Glutamatergic neuron (in vitro differentiated cells): Measurements from ENCODE around the gene ARHGAP42. TPM values are rescaled to one million over a fixed set of nuclear protein-coding genes. Genes with fewer than 3 reads are reported as not detected.

Experiments used
- DNase-seq: peaks from one replicate; pipeline ENCODE4 v3.0.0; 2022
- H3K27ac Mint-ChIP-seq: one replicate; pipeline ENCODE4 v1.8.0; 2020; ENCODE audit warnings: mild to moderate bottlenecking, mixed read lengths, inconsistent platforms; ENCODE audit not compliant: unreplicated experiment
- H3K27me3 Mint-ChIP-seq: one replicate; pipeline ENCODE4 v1.8.0; 2020; ENCODE audit warnings: mild to moderate bottlenecking, moderate library complexity, mixed read lengths, inconsistent platforms; ENCODE audit not compliant: unreplicated experiment
- H3K36me3 Mint-ChIP-seq: one replicate; pipeline ENCODE4 v1.8.0; 2020; ENCODE audit warnings: mild to moderate bottlenecking, mixed read lengths, inconsistent platforms; ENCODE audit not compliant: unreplicated experiment
- H3K4me1 Mint-ChIP-seq: one replicate; pipeline ENCODE4 v1.8.0; 2020; ENCODE audit warnings: mild to moderate bottlenecking, low read depth, mixed read lengths, inconsistent platforms; ENCODE audit not compliant: unreplicated experiment
- H3K4me3 Mint-ChIP-seq: one replicate; pipeline ENCODE4 v1.8.0; 2020; ENCODE audit warnings: mild to moderate bottlenecking, mixed read lengths, inconsistent platforms; ENCODE audit not compliant: unreplicated experiment
- H3K9me3 Mint-ChIP-seq: one replicate; pipeline ENCODE4 v1.8.0; 2020; ENCODE audit warnings: mild to moderate bottlenecking, moderate library complexity, mixed read lengths, inconsistent platforms; ENCODE audit not compliant: unreplicated experiment
- total RNA-seq: library from RNA; stranded (reverse); fragmentation: NEBNext Ultra II Directional; extraction: Animal tissue kit (Norgen Biotek cat#: 25700); gene quantifications from one replicate; pipeline ENCODE4 v1.2.1, GENCODE V29; 2021; ENCODE audit not compliant: unreplicated experiment
- TF ChIP-seq, protein P1 (sequence below): fragments of 200-600 bp; sonication (generic); IDR thresholded peaks from one replicate; pipeline ENCODE4 v1.5.0; 2021; ENCODE audit not compliant: partially characterized antibody, unreplicated experiment

The ARHGAP42 gene
- total RNA-seq, 1 donor from 2014 or later = 21.4 TPM

DNA sequence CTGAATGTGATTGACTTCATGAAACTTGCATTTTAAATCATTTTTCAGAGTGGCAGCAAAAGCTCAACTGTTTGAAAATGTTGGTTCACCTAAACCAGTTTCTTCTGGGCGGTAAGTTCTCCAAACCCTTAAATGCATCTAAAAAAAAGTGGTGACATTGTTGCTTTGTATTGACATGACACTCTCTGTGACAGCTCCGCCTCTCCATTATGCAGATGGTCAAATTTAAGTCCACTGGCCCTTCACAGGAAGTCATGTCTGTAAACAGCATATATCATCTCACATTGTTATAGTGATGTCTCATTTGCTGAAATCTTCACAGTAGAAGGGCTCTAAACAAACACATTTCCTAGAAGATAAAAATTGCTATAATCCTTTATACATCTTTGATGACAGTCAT is 291.9 kb downstream of the ARHGAP42 start:
- no peaks in the 10 kb centered on the region for H3K36me3 Mint-ChIP-seq
- TF ChIP-seq, protein P1, sequence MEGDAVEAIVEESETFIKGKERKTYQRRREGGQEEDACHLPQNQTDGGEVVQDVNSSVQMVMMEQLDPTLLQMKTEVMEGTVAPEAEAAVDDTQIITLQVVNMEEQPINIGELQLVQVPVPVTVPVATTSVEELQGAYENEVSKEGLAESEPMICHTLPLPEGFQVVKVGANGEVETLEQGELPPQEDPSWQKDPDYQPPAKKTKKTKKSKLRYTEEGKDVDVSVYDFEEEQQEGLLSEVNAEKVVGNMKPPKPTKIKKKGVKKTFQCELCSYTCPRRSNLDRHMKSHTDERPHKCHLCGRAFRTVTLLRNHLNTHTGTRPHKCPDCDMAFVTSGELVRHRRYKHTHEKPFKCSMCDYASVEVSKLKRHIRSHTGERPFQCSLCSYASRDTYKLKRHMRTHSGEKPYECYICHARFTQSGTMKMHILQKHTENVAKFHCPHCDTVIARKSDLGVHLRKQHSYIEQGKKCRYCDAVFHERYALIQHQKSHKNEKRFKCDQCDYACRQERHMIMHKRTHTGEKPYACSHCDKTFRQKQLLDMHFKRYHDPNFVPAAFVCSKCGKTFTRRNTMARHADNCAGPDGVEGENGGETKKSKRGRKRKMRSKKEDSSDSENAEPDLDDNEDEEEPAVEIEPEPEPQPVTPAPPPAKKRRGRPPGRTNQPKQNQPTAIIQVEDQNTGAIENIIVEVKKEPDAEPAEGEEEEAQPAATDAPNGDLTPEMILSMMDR = no peak
- H3K4me1 Mint-ChIP-seq = no peaks in the 10 kb centered on the region
- no peaks in the 10 kb centered on the region for H3K9me3 Mint-ChIP-seq
- H3K4me3 Mint-ChIP-seq = no peak overlapping the region
- no peak for DNase-seq
- no peak overlapping the region for H3K27ac Mint-ChIP-seq
- H3K27me3 Mint-ChIP-seq = no peaks in the 10 kb centered on the region

DNA sequence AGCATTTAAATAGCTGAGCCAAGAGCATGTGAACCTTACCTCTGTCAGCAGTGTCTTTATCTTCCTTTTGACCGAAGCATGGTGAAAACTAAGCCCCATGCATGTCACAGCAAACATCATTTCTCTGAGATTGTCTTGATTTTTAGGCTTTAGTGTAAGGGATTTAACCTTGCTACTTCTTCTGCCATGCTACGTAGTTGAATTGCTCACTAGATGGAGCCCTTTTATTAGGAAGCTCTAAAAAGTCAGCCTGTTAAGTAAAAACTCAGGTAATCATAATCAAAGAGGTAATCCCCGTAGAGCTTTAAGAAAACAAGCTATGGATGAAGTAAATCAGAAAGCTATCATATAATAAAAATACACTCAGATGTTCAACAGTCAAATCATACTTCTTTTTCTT is 293.1 kb downstream of the ARHGAP42 start:
- Mint-ChIP-seq H3K9me3 (no peaks in the 10 kb centered on the region), H3K4me3 (no peak overlapping the region), H3K27me3 (no peaks in the 10 kb centered on the region), H3K27ac (no peak overlapping the region), H3K36me3 (no peaks in the 10 kb centered on the region), H3K4me1 (no peaks in the 10 kb centered on the region)
- DNase-seq = no peak
- TF ChIP-seq, protein P1 = no peak

DNA sequence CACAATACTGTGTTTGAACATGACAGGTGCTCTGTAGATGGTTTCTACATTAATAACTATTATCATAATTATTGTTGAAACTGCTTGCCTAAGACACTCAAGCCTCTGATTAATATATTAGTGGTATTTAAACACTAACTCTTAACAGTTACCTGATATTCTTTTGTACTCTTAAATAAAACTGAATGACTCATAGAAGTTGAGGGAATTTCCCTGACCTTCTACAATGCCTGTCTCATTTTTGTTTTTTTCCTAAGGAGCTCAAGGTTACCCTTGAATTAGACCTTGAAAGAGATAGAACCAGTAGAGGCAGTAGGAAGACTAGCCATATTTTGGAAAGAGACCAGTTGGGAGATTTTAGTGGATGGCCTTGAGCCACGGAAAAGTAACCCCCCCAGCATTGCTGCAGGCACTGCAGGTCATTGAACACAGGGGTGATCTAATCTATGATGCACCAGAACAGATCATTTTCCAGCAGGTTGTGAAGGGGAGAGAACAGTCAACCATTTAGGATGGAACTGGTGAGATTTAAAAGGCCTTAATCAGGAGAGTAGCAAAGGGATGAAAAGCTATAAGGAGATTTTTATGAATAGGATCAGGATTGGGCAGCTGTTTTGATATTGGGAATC is 294.2 kb downstream of the ARHGAP42 start:
- TF ChIP-seq, protein P1 = no peak
- Mint-ChIP-seq H3K9me3 (no peaks in the 10 kb centered on the region), H3K36me3 (no peaks in the 10 kb centered on the region), H3K4me3 (no peak overlapping the region), H3K4me1 (no peaks in the 10 kb centered on the region), H3K27me3 (no peaks in the 10 kb centered on the region), H3K27ac (no peak overlapping the region)
- DNase-seq = no peak

DNA sequence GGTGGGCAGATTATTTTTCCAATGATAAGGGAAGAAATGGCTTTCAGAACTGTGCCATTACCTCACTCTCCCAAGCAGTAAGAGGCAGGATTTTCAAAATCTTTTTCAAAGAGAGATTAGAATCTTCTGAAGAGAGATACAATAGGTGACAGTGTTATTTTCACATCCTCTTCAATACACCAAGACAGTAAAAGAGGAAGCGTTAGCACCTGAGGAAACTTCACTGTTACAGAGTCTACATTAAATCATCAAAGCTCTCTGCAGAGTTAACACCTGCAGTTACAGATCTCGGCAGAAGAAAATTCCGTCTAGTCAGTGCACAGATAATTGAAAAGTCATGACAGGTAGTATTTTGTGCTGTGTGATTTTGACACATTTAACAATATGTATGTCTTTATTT is 297.6 kb downstream of the ARHGAP42 start:
- Mint-ChIP-seq H3K9me3 (no peaks in the 10 kb centered on the region), H3K27ac (no peak overlapping the region), H3K27me3 (no peaks in the 10 kb centered on the region), H3K36me3 (no peaks in the 10 kb centered on the region), H3K4me3 (no peak overlapping the region), H3K4me1 (no peaks in the 10 kb centered on the region)
- TF ChIP-seq, protein P1 = no peak
- DNase-seq = no peak

DNA sequence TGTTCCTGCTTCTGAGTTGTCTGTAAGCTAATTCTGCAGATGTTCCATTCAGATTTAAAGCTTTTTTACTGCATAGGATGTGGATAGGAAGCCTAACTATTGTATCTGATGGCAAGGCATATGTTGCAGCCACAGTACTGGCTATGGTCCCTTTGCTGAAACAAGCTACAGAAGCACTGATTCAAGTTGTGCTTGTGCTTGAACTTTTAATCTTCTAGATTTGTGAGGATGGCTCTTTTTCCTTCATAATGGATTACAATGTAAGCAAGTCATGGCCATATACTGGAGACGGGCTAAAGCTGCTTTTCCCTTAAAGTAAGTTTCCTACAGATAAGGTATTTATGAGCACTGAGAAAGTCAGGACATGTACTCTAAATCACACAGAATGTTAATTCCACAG is 303.8 kb downstream of the ARHGAP42 start:
- DNase-seq = no peak
- H3K4me3 Mint-ChIP-seq = no peak overlapping the region
- H3K27me3 Mint-ChIP-seq = no peaks in the 10 kb centered on the region
- no peaks in the 10 kb centered on the region for H3K4me1 Mint-ChIP-seq
- TF ChIP-seq, protein P1 = no peak
- H3K36me3 Mint-ChIP-seq = no peaks in the 10 kb centered on the region
- no peak overlapping the region for H3K27ac Mint-ChIP-seq
- no peaks in the 10 kb centered on the region for H3K9me3 Mint-ChIP-seq
